ENCODE data around the gene RXRA.

DNA sequence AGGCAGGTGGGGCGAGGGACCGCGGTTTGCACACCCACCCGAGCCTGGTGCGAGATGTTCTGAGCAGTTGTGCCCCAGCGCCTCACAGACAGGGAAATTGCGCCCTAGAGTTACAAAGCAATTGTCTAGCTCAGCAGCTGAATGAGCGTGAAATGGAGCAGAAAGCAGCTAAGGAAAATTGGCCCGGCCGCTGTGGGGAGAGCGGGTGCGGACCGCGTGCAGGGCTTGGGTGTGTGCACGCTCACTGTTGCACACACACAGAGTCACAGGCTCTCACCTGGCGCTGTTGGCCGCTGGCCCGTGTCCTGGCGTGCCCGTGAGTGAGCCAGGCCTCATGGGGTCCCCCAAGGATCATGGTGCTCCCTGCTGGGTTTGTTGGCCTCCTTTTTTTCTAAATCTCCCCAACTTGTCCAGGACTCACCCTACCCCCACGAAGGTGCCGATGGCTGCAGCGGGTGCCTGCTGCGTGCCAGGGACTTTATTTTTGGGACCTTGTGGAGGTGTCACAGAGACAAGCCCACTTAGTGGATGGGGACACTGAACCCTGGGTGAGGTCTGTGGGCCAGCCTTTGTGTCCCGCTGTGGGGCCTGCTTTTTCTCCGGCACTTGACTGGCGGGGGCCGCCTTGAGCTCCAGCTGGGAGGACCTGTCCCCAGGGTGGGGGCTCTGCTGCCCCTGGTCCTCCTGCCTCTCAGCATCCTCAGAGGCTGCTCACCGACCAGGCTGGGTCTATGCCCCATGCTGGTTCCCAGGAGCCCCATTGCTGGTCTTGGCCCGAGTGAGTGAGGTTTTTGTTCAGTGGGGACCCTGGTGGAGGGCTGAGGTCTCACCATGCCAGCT, 5.2 kb downstream of the RXRA start:
- TF ChIP-seq, protein P1, sequence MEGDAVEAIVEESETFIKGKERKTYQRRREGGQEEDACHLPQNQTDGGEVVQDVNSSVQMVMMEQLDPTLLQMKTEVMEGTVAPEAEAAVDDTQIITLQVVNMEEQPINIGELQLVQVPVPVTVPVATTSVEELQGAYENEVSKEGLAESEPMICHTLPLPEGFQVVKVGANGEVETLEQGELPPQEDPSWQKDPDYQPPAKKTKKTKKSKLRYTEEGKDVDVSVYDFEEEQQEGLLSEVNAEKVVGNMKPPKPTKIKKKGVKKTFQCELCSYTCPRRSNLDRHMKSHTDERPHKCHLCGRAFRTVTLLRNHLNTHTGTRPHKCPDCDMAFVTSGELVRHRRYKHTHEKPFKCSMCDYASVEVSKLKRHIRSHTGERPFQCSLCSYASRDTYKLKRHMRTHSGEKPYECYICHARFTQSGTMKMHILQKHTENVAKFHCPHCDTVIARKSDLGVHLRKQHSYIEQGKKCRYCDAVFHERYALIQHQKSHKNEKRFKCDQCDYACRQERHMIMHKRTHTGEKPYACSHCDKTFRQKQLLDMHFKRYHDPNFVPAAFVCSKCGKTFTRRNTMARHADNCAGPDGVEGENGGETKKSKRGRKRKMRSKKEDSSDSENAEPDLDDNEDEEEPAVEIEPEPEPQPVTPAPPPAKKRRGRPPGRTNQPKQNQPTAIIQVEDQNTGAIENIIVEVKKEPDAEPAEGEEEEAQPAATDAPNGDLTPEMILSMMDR (IDR thresholded peaks at IDR 0.05; ENCODE audit: borderline replicate concordance, extremely low read depth, low read length, poor library complexity, severe bottlenecking), result no peak
- TF ChIP-seq EZH2 (IDR thresholded peaks at IDR 0.05; ENCODE audit: borderline replicate concordance, low read depth, low read length, severe bottlenecking), result no peak
